OCI-LY1 (cell line): ENCODE measurements around the gene TSACC.
"Not testable (repeated sequence)": the region's sequence is repeated elsewhere in the genome, so short reads cannot be mapped to it uniquely, and the experiment has no call there.

ENCODE experiments used
- H2AFZ ChIP-seq: fragments of 200-600 bp; sonication (generic), shearing (Covaris generic); 2 replicates; pipeline ENCODE4 v1.6.0; 2014; ENCODE audit warnings: antibody characterized with exemption, mild to moderate bottlenecking, low read length
- H3F3A ChIP-seq: fragments of 200-600 bp; sonication (generic), shearing (Covaris generic); 2 replicates; pipeline ENCODE4 v1.6.0; 2014; ENCODE audit warnings: mild to moderate bottlenecking, antibody characterized with exemption, low read length, moderate library complexity; ENCODE audit not compliant: insufficient read depth
- H3K27ac ChIP-seq: fragments of 200-600 bp; sonication (generic); 2 replicates; pipeline ENCODE4 v1.5.1; 2014; ENCODE audit warnings: low read length, mixed run types, mild to moderate bottlenecking, low read depth; ENCODE audit not compliant: poor library complexity, severe bottlenecking
- H3K27me3 ChIP-seq: fragments of 200-600 bp; sonication (generic); 2 replicates; pipeline ENCODE4 v1.6.0; 2014; ENCODE audit warnings: antibody characterized with exemption, mild to moderate bottlenecking, low read length, moderate library complexity; ENCODE audit not compliant: insufficient read depth
- H3K36me3 ChIP-seq: fragments of 200-600 bp; sonication (generic); 2 replicates; pipeline ENCODE4 v1.6.1; 2014; ENCODE audit warnings: mild to moderate bottlenecking, antibody characterized with exemption, low read length, moderate library complexity, mixed read lengths; ENCODE audit not compliant: insufficient read depth
- H3K4me1 ChIP-seq: fragments of 200-600 bp; sonication (generic); 2 replicates; pipeline ENCODE4 v1.5.1; 2014; ENCODE audit warnings: mild to moderate bottlenecking, low read length, moderate library complexity; ENCODE audit not compliant: insufficient read depth, severe bottlenecking
- H3K4me2 ChIP-seq: fragments of 200-600 bp; sonication (generic), shearing (Covaris generic); 2 replicates; pipeline ENCODE4 v1.6.1; 2014; ENCODE audit warnings: low read length
- H3K4me3 ChIP-seq: fragments of 200-600 bp; sonication (generic); 2 replicates; pipeline ENCODE4 v1.5.1; 2014; ENCODE audit warnings: low read length, low read depth, mild to moderate bottlenecking, mixed read lengths; ENCODE audit not compliant: poor library complexity, severe bottlenecking
- H3K79me2 ChIP-seq: fragments of 200-600 bp; shearing (Covaris generic); 2 replicates; pipeline ENCODE4 v1.6.1; 2016; ENCODE audit warnings: mixed run types, low read length, mixed read lengths; ENCODE audit not compliant: insufficient read depth
- H3K9ac ChIP-seq: fragments of 200-600 bp; sonication (generic), shearing (Covaris generic); 2 replicates; pipeline ENCODE4 v1.6.1; 2014; ENCODE audit warnings: mild to moderate bottlenecking, low read length, mixed read lengths
- H3K9me2 ChIP-seq: fragments of 200-600 bp; sonication (generic), shearing (Covaris generic); 2 replicates; pipeline ENCODE4 v1.6.1; 2014; ENCODE audit warnings: low read depth, mild to moderate bottlenecking, low read length, mixed read lengths
- H3K9me3 ChIP-seq: fragments of 200-600 bp; shearing (Covaris generic); 2 replicates; pipeline ENCODE4 v1.6.1; 2014; ENCODE audit warnings: low read length, mixed read lengths
- H4K20me1 ChIP-seq: fragments of 200-600 bp; sonication (generic), shearing (Covaris generic); 2 replicates; pipeline ENCODE4 v1.6.0; 2016; ENCODE audit warnings: mild to moderate bottlenecking, low read length; ENCODE audit not compliant: insufficient read depth
- EZH2 ChIP-seq: fragments of 200-600 bp; sonication (generic), shearing (Covaris generic); IDR thresholded peaks from 2 replicates; pipeline ENCODE4 v1.8.0; 2017; ENCODE audit warnings: borderline replicate concordance, mixed run types, mild to moderate bottlenecking, antibody characterized with exemption, low read length, moderate library complexity, mixed read lengths
- TF ChIP-seq, protein P1 (sequence below): fragments of 200-600 bp; sonication (generic), shearing (Covaris generic); IDR thresholded peaks from 2 replicates; pipeline ENCODE4 v1.5.1; 2017; ENCODE audit warnings: mild to moderate bottlenecking, antibody characterized with exemption, low read length, moderate library complexity, mixed read lengths

The TSACC gene

DNA sequence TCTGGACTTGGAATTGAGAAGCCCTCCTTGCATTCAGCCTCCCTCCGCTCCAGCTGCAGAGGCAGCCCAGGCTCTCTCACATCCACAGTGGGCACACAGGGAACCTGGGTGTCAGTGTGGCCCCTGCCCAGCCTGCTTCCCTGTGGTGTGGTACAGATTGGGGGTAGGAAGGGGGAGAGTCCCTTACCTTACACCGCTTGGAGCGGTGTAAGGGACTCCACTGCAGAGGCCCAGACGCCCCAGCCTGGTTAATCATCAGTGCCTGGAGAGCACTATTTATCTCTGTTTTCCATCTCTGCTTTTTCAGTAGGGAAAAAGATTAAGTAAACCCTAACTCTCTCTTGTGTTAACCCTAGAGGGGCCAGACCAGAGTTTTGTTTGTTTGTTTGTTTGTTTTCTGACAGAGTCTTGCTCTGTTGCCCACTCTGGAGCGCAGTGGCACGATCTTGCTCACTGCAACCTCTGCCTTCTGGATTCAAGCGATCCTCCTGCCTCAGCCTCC, 29.9 kb downstream of the TSACC start:
- no peak overlapping the region for H3K9ac ChIP-seq
- H2AFZ ChIP-seq = no peak overlapping the region
- no peaks in the 10 kb centered on the region for H3K9me3 ChIP-seq
- H3K79me2 ChIP-seq = no peaks in the 10 kb centered on the region
- H3K4me3 ChIP-seq = no peak overlapping the region
- no peaks in the 10 kb centered on the region for H4K20me1 ChIP-seq
- no peaks in the 10 kb centered on the region for H3K36me3 ChIP-seq
- peaks cover 6% of the 10 kb centered on the region for H3K4me1 ChIP-seq
- H3K27me3 ChIP-seq = no peaks in the 10 kb centered on the region; the same call in none of the 2 replicates
- no peaks in the 10 kb centered on the region for H3F3A ChIP-seq
- no peak for TF ChIP-seq EZH2
- TF ChIP-seq, protein P1, sequence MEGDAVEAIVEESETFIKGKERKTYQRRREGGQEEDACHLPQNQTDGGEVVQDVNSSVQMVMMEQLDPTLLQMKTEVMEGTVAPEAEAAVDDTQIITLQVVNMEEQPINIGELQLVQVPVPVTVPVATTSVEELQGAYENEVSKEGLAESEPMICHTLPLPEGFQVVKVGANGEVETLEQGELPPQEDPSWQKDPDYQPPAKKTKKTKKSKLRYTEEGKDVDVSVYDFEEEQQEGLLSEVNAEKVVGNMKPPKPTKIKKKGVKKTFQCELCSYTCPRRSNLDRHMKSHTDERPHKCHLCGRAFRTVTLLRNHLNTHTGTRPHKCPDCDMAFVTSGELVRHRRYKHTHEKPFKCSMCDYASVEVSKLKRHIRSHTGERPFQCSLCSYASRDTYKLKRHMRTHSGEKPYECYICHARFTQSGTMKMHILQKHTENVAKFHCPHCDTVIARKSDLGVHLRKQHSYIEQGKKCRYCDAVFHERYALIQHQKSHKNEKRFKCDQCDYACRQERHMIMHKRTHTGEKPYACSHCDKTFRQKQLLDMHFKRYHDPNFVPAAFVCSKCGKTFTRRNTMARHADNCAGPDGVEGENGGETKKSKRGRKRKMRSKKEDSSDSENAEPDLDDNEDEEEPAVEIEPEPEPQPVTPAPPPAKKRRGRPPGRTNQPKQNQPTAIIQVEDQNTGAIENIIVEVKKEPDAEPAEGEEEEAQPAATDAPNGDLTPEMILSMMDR = no peak
- no peak overlapping the region for H3K27ac ChIP-seq
- H3K4me2 ChIP-seq = no peak overlapping the region
- H3K9me2 ChIP-seq = no peaks in the 10 kb centered on the region

GRCh38 chr1:156368889-156369684, 30.8 kb downstream of the TSACC start, which contains the start of gene RHBG:
Gene RHBG, plus strand, starts transcription at chr1:156369211. Its CDS starts 39 bp downstream, at chr1:156369250.
- H3K4me1 ChIP-seq = peaks cover 6% of the 10 kb centered on the region

GRCh38 chr1:156369685-156370286, 31.5 kb downstream of the TSACC start:
- H3K9me2 ChIP-seq, H3F3A ChIP-seq, H3K36me3 ChIP-seq, H3K27me3 ChIP-seq, H3K4me2 ChIP-seq, H3K9ac ChIP-seq, H2AFZ ChIP-seq, H3K4me3 ChIP-seq, H3K27ac ChIP-seq, H3K9me3 ChIP-seq, H4K20me1 ChIP-seq, H3K79me2 ChIP-seq, H3K4me1 ChIP-seq: not testable (repeated sequence)

More at GRCh38 chr1:156368889-156369684, 30.8 kb downstream of the TSACC start, which contains the start of gene RHBG:
- Histone ChIP-seq H2AFZ (no peak within 1 kb of the TSS), H3K4me3 (no peak within 1 kb of the TSS), H3K79me2 (no peaks in the 10 kb centered on the region), H3F3A (no peaks in the 10 kb centered on the region), H3K9ac (no peak within 1 kb of the TSS), H3K9me2 (no peaks in the 10 kb centered on the region), H3K4me2 (no peak within 1 kb of the TSS; the same call in 1 of the 2 replicates), H3K36me3 (no peaks in the 10 kb centered on the region), H4K20me1 (no peaks in the 10 kb centered on the region), H3K9me3 (no peaks in the 10 kb centered on the region), H3K27me3 (no peaks in the 10 kb centered on the region; the same call in none of the 2 replicates), H3K27ac (no peak within 1 kb of the TSS)
- TF ChIP-seq EZH2 = no peak
- TF ChIP-seq, protein P1 = no peak
